ENCODE results near the gene NDUFA13. TPM values are rescaled to one million over a fixed set of nuclear protein-coding genes. Genes with fewer than 3 reads are reported as not detected.

The NDUFA13 gene
- total RNA-seq, 1 donor from 2014 or later: 779 TPM

DNA sequence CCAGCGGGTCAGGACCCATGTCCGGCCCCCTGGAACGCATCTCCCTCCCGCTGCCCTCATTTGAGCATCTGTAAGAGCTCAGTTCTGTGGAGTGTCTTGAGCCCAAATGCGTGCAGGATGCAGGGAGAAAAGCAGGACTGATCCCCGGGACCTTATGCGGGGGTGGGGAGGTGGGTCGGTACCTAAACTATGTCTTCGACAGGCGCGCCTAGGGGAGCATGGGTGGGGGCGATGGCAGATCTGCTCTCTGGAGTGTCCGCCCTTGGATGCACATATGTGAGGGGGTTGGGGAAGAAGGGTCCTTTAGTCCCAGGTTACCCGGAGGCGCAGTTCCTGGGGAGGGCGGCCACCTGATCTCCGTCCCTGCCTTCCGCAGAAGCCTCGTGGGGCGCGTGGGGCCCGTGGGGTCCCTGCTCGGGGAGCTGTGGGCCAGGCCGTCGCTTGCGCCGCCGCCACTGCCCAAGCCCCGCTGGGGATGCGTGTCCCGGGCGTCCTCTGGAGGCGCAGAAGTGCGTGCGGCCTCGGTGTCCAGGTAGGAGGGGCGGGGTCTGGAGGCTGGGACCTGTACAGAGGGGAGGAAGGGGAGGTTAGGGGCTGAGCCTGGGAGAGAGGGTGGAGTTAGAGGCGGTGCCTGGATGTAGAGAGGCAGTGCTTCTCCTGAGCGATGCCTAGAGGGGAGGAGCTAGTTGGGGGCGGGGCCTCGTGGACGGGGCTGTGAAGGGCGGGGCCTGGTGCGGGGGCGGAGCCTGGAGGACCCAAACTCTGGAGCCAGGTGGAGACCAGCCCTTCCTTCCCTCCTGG, 24.9 kb downstream of the NDUFA13 start:
- intact Hi-C loops (cut with DNase I): no loop called here
- DNase-seq (ENCODE audit: low spot score): no peak

DNA sequence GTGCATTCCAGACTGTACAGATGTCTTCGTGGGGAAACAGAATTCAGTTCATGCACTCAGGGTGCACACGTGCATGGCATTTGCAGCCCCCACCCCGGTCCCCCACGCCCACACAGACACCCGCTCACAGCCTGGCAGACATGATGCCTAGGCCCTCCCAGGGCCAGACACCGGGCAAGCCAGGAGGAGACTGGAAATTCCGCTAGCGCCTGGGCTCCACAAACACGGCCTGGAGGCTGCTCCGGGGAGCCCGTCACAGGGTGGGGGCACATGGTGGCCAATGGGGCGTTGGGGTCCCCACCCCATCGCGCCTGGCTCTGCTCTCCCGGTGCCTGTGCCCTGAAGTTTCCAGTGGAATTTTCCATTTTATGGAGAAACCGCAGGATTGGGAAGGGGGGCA, 25.6 kb downstream of the NDUFA13 start:
- intact Hi-C loops (cut with DNase I): no loop called here
- DNase-seq (ENCODE audit: low spot score): no peak

DNA sequence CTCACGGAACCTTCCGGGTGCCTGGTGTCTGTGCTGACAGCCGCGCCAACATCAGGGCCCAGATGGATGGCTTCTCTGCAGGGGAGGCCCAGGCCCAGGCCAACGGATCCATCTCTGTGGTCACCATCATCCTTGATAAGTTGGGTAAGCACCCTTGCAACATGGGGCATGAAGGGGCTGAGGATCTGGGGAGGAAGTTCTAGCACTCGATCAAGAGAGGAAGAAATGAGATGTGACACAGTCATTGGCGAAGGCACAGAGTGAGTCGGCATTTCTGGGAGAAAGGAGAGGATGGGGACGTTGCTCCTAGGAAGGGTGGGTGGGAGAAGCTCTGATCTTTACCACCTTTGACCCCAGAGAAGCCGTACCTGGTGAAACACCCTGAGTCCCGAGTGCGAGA, 26.5 kb downstream of the NDUFA13 start:
- no peak for DNase-seq (ENCODE audit: low spot score)
- intact Hi-C loops (cut with DNase I): no loop called here

DNA sequence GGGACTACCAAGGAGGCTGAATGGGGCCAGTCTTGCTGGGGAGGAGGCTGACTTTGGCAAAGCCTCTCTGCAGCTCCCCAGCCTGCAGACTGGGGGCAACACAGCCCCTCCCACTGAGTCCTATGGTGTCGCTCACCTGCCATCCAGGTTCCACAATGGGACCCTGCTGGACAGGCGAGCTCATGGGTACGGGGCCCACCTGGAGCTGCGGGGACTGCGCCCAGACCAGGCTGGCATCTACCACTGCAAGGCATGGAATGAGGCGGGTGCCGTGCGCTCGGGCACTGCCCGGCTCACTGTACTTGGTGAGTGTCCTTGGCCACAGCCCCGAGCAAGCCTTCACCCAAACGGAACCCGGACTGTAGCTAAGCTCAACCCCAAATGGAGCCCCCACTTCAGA, 27.1 kb downstream of the NDUFA13 start:
- DNase-seq (ENCODE audit: low spot score): no peak
- intact Hi-C loops (cut with DNase I): no loop called here

DNA sequence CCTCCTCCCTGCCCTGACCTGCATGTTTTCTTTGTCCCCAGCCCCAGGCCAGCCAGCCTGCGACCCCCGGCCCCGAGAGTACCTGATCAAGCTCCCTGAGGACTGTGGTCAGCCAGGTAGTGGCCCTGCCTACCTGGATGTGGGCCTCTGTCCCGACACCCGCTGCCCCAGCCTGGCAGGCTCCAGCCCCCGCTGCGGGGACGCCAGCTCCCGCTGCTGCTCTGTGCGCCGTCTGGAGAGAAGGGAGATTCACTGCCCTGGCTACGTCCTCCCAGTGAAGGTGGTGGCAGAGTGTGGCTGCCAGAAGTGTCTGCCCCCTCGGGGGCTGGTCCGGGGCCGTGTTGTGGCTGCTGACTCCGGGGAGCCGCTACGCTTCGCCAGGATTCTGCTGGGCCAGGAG, 27.6 kb downstream of the NDUFA13 start:
- DNase-seq (ENCODE audit: low spot score): no peak
- intact Hi-C loops (cut with DNase I): no loop called here

DNA sequence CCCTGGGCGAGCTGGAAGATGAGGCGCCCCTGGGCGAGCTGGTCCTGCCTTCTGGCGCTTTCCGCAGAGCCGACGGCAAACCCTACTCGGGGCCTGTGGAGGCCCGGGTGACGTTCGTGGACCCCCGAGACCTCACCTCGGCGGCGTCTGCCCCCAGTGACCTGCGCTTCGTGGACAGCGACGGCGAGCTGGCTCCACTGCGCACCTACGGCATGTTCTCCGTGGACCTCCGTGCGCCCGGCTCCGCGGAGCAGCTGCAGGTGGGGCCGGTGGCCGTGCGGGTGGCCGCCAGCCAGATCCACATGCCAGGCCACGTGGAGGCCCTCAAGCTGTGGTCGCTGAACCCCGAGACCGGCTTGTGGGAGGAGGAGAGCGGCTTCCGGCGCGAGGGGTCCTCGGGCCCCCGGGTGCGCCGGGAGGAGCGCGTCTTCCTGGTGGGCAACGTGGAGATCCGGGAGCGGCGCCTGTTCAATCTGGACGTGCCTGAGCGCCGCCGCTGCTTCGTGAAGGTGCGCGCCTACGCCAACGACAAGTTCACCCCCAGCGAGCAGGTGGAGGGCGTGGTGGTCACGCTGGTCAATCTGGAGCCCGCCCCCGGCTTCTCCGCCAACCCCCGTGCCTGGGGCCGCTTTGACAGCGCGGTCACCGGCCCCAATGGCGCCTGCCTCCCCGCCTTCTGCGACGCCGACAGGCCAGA, 28.4 kb downstream of the NDUFA13 start:
- intact Hi-C loops (cut with DNase I): no loop called here
- DNase-seq (ENCODE audit: low spot score): no peak

DNA sequence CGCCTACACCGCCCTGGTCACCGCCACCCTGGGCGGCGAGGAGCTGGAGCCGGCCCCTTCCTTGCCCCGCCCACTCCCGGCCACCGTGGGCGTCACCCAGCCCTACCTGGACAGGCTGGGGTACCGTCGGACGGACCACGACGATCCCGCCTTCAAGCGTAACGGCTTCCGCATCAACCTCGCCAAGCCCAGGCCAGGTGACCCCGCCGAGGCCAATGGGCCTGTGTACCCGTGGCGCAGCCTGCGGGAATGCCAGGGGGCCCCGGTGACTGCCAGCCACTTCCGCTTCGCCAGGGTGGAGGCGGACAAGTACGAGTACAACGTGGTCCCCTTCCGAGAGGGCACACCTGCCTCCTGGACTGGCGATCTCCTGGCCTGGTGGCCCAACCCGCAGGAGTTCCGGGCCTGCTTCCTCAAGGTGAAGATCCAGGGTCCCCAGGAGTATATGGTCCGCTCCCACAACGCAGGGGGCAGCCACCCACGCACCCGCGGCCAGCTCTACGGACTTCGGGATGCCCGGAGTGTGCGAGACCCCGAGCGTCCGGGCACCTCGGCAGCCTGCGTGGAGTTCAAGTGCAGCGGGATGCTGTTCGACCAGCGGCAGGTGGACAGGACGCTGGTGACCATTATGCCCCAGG, 29.0 kb downstream of the NDUFA13 start:
- DNase-seq (ENCODE audit: low spot score): no peak
- intact Hi-C loops (cut with DNase I): no loop called here

DNA sequence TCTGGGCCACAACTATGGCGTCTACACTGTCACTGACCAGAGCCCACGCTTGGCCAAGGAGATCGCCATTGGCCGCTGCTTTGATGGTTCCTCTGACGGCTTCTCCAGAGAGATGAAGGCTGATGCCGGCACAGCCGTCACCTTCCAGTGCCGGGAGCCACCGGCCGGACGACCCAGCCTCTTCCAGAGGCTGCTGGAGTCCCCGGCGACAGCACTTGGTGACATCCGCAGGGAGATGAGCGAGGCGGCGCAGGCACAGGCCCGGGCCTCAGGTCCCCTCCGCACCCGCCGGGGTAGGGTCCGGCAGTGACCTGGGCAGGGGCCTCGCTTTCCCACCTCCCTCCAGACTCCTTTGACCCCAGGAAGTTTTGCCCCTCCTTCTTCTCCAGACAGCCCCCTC, 29.7 kb downstream of the NDUFA13 start:
- intact Hi-C loops (cut with DNase I): no loop called here

DNA sequence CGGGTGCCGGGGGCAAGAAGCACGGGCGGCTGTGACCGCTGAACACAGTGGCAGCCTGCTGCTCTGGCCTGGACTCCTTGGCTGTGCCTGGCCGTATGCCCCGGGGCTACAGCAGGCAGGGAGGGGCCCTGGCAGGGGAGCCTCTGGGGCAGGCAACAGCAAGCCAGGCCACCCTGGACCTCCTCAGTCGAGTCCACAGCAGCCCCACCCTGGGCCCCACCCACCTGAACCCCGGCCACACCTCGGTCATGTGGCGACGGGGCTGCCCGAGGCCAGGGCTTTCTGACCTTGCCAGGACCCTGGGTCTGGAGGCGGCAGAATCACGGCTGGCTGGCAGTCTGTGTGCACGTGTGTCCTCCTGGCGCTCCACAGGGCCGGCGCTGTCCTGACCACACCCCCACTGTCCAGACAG, 30.7 kb downstream of the NDUFA13 start:
- intact Hi-C loops (cut with DNase I): no loop called here
- DNase-seq (ENCODE audit: low spot score): no peak

More for the DNA sequence above, 29.7 kb downstream of the NDUFA13 start:
- no peak for DNase-seq (ENCODE audit: low spot score)

DNA sequence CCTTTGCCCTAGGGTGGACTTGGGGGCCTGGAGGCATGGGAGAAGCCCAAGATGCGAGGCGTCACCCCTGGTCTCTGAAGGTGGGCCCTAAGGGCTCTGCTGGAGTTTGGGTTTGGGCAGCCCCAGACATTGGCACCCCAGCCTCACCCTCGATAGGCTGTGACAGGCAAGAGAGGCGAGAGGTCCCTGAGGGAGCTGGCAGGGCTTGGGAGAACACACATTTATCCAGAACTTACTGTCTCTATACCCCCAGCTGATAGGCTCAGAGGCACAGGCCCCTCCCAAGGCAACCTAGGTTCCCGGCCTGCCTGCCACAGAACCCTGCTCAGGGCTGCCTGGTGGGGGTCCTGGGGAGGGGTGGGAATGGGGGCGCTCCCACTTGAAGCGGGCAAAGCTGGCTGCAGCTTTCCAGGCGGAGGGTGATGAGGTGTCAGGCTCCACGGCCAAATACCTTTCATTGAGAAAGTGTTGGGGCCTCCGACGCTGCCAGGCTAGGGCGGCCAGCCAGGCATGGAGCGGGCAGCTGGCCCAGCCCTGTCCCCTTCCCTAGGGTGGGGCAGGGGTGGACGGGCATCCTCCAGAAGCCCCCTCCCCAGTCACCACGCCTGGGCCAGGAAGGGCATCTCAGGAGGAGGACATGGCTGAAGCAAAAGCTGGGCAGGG, 31.8 kb downstream of the NDUFA13 start:
- no peak for DNase-seq (ENCODE audit: low spot score)
- intact Hi-C loops (cut with DNase I): no loop called here

DNA sequence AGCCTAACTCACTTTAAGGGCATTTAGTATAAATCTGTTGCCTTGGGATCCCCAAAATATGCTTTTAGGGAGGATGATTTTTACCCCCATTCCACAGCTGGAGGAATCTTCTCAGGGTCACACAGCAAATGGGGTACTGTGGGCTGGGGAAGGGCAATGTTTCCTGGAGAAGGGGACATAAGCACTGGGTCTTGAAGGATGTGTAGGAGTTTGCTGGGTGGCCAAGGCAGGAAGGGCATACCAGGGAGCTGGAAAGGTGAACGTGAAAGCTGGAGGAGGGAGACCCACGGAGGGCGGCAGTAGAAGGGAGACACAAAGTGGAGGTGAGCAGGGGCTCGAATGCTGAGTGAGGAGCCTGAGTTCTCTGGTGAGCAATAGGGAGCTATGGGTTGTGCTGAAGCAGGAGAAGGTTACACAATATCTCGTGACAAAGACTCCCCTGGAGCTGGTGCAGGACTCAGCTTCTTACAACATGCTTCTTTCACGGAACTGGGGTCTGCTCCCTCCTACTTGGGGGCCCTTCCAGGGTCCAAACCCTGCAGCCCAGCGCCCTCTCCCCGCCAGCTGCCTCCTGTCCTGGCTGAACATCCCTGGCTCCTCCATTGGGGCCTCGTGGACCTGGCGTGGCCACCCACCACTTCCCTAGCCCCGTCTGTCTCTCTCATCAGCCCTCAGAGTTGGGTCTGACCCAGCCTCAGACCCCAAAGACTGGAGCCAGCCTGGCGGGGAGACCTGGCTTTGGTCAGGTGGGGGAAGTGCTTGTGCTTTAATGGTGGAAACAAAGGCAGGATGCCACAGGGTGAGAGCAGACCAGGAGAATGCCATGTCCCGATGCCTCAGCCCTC, 33.1 kb downstream of the NDUFA13 start:
- DNase-seq (ENCODE audit: low spot score): no peak
- intact Hi-C loops (cut with DNase I): no loop called here

DNA sequence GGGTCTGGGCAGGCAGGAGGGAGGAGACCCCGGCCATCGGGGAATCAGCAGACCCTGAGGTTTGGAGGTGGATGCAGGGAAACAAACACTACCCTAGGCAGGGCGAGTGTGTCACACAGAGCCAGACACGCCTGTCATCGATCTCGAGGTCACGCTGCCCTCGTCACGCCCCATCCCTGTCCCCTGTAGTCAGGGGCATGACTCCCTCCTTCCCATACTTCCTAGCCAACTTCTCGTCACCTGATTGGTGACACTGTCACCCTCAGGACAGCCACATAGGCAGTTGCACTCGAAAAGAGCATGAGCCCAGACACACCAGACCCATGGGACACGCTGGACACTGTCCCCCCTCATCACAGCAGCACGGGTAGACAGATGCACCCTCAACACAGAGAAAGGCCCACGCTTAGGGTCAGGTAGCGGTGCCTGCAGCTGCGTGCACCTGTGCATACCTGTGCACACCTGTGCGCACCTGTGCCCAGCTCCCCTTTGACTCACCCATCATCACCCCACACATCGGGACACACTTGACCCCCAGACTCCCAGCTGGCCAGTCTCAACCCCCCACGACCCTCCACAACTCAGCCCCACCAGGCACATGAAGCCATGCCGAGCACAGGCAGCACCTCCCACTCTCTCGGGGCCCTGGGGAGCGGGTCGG, 33.9 kb downstream of the NDUFA13 start:
- intact Hi-C loops (cut with DNase I): no loop called here
- no peak for DNase-seq (ENCODE audit: low spot score)

DNA sequence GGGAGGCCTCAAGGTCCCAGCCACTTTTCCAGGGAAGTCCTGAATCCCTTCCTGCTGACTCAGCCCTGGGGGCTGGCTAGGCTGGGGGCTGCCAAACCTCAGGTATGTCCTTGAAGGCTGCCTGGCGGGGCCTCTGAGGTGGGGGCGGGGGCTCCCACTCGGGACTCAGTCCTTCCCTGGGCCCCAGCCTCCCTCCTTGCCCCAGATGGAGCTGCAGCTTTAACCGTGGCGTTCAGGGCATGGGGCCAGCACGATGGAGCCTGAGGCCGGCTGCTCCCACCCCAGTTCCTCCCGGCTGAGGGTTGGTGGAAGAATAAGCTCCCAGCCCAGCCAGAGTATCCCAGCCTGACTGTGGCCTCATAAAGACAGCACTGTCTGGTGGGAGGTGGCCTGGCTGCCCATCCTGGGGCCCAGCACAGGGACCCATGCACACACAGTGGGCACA, 34.5 kb downstream of the NDUFA13 start:
- intact Hi-C loops (cut with DNase I): no loop called here
- no peak for DNase-seq (ENCODE audit: low spot score)

DNA sequence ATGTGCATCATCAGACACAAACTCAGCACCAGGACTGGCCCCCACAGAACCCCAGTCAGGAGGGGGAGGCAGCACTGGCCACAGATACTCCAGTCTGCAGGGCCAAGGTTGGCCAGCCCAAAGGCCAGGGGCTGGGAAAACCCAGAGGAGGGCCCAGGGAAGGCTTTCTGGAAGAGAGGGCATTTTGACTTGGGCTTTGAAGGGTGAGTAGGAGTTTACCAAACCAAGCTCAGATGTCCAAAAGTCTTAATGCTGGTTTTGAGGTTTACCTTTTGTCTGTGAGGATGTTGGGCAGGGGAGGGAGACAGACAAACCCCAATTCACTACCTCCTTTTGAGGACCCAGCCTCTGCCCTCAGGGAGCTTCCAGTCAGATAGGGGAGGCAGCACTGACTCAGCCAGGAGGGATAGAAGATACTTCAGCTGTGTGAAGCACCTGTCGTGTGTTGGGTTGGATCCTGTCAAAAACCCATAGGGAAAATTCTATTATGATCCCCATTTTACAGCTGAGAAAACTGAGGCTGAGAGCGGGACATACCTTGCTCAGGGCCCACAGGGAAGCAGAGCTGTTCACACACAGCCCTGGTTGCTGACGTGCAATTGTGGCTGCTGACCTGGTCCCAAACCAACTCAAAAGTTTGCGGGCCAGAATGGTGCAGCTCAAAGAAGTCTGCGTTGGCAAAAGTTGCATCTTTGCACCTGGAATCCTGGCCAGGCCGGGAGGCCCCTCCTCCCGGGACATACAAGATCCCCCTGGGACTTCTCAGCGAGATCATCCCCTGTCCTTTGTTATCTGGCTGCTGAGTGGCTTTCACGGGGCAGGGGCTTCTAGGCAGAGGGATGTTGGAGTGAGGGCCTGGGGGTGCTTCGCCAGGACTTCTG, 35.2 kb downstream of the NDUFA13 start:
- intact Hi-C loops (cut with DNase I): no loop called here
- no peak for DNase-seq (ENCODE audit: low spot score)

DNA sequence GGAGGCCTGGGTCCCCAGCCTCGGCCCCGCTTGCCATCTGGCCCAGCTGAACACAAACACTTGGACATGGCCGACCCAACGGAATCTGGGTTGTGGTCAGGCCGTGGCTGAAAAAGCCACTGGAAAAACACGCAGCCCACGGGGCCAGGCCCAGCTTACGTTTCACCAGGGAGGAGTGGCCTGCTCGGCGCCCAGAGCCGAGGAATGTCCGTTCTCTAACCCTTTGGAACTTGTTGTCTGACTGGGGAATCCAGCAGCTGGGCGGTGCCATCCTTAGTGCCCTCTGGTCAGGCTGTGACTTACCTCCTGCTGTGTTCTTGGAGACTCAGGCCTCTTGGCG, 35.8 kb downstream of the NDUFA13 start:
- no peak for DNase-seq (ENCODE audit: low spot score)
- intact Hi-C loops (cut with DNase I): no loop called here

DNA sequence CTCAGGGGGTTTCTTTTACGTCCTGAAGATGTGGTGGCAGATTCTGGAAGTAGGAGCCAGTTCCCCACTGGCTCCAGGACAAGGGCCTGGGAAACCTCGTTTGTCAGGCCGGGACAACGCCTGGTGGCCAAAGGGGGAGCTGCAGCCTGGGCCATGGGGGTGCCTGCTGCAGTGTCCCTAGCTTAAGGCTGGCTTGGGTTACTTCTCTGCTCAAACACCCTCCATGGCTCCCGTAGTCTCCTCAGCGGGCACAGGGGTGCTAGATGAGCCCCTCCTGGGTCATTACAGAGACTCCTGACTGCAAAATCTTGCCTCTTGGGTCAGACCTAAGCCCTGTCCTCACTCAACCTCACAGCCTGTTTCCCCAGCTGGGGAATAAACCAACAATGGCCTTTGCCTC, 36.8 kb downstream of the NDUFA13 start:
- intact Hi-C loops (cut with DNase I): no loop called here
- DNase-seq (ENCODE audit: low spot score): no peak

DNA sequence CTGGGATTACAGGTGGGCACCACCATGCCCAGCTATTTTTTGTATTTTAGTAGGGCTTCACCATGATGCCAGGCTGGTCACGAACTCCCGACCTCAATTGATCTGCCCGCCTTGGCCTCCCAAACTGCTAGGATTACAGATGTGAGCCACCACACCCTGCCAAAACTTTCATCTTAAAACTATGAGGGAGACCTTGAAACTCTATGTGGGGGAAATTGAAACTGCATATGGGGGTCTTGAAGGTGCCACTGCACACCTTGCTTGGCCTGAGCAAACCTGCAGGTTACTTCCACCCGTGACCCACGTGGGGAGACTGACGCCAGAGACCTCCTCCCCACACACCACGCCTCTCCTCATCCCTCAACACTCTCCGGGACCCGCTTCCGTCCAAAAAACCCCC, 37.6 kb downstream of the NDUFA13 start:
- intact Hi-C loops (cut with DNase I): loop anchor here (2.0 kb wide), 1 partner anchor 21 kb away; no protein-coding TSS in a partner anchor
- no peak for DNase-seq (ENCODE audit: low spot score)

All from cardiac septum (tissue), 1 donor.